Upper lobe of left lung (tissue), 4 donors: ENCODE measurements around the gene MTAP.

Source experiments
- CTCF ChIP-seq, 6 experiments: fragments of 450-650 bp in 4 of 6; fragments of 200-600 bp in 2 of 6; sonication (generic) in 2 of 6; IDR thresholded peaks; one replicate each; pipeline ENCODE4 v1.5.1; 2016 to 2019; ENCODE audit warnings: antibody characterized with exemption in 6 of 6
- EP300 ChIP-seq, 4 donors: sonication (generic); formaldehyde crosslinking; IDR thresholded peaks; one replicate each; pipeline ENCODE4 v1.5.1; 2017; ENCODE audit warnings: antibody characterized with exemption in 4 of 4, control low read depth in 2 of 4
- POLR2A ChIP-seq, 4 donors: fragments of 450-650 bp; IDR thresholded peaks; one replicate each; pipeline ENCODE4 v1.5.1; 2016 to 2017; ENCODE audit warnings: antibody characterized with exemption in 4 of 4, mild to moderate bottlenecking in 2 of 4
- POLR2AphosphoS5 ChIP-seq, 2 donors: sonication (generic); formaldehyde crosslinking; IDR thresholded peaks; one replicate each; pipeline ENCODE4 v1.5.1; 2017; ENCODE audit warnings: antibody characterized with exemption in 2 of 2

GRCh38 chr9:21788752-21789151 is 13.7 kb upstream of the MTAP start:
- TF ChIP-seq CTCF (IDR thresholded peaks at IDR 0.05) (no peak), POLR2AphosphoS5 (IDR thresholded peaks at IDR 0.05) (no peak), POLR2A (IDR thresholded peaks at IDR 0.05) (no peak), EP300 (IDR thresholded peaks at IDR 0.05) (no peak)
